GM12892 (cell line): ENCODE data around the gene FOXB2.

Source experiments
- POLR2A ChIP-seq: IDR thresholded peaks from 2 replicates; pipeline ENCODE4 v1.6.1; 2011; ENCODE audit warnings: low read depth, low read length, control low read depth
- POLR2AphosphoS5 ChIP-seq: IDR thresholded peaks from 2 replicates; pipeline ENCODE4 v1.6.1; 2011; ENCODE audit warnings: low read depth, low read length, control low read depth

- no peak for TF ChIP-seq POLR2A
- no peak for TF ChIP-seq POLR2AphosphoS5
These were observed 4.3 kb downstream of the FOXB2 start for GRCh38 chr9:77023726-77024125.
